ENCODE data around the gene TMEM201. TPM values are rescaled to one million over a fixed set of nuclear protein-coding genes. Genes with fewer than 3 reads are reported as not detected.

The TMEM201 gene
- total and polyA plus RNA-seq, 8 donors: 9.1 to 21.9 (median 17.0) TPM

- DNase-seq (no peak), ATAC-seq (no peak)
- Histone ChIP-seq H3K27ac (peak overlapping the region in 1 of 2 donors; percentile 96), H3K27me3 (peaks cover 8 to 48% of the 10 kb centered on the region in 2 donors), H3K36me3 (no peaks in the 10 kb centered on the region), H3K9me3 (no peaks in the 10 kb centered on the region), H3K4me3 (peak overlapping the region in 1 of 2 donors; percentile 70), H3K4me1 (peaks cover 6 to 74% of the 10 kb centered on the region in 2 donors)
- intact Hi-C loops (cut with DNase I): no loop called here
- no peak for TF ChIP-seq CTCF (IDR thresholded peaks at IDR 0.05)
Measured at GRCh38 chr1:9653210-9653490, 64.4 kb downstream of the TMEM201 start.

DNA sequence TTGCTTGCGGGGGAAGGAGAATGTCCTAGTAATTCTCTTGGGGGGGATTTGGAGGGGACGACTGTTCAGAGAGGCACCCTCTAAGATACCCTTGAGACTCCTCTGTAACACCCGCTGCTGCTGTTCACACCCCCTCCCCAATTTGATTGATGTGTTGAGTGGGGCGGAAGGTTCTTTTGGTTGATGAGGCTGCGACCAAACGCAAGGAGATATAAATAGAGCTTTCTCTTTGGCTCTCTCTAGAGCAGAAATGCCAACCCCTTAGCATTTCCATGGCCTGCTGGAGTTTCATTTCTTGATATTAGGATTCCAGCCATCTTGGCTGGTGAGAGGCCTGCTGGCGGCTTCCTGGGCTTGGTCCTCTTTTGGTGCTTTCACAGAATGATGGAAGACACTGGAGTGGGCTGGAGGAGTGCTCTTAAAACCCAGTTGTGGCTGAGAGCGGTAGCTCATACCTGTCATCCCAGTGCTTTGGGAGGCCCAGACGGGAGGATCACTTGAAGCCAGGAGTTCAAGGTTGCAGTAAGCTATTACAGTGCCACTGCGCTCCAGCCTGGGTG lies 64.9 kb downstream of the TMEM201 start:
- TF ChIP-seq CTCF (IDR thresholded peaks at IDR 0.05): no peak
- H3K9me3 ChIP-seq: no peaks in the 10 kb centered on the region
- intact Hi-C loops (cut with DNase I): no loop called here
- peak overlapping the region; percentile 48 to 96 for H3K27ac ChIP-seq
- peak overlapping the region in 1 of 2 donors; percentile 70 for H3K4me3 ChIP-seq
- no peaks in the 10 kb centered on the region for H3K36me3 ChIP-seq
- peaks cover 6 to 78% of the 10 kb centered on the region in 2 donors for H3K4me1 ChIP-seq
- DNase-seq (no peak), ATAC-seq (no peak)
- H3K27me3 ChIP-seq: peaks cover 8 to 48% of the 10 kb centered on the region in 2 donors

- DNase-seq: peak in 1 of 4 donors; percentile 81
- Histone ChIP-seq H3K9me3 (no peaks in the 10 kb centered on the region), H3K4me1 (peaks cover 7 to 85% of the 10 kb centered on the region in 2 donors), H3K4me3 (peak overlapping the region in 1 of 2 donors; percentile 70), H3K36me3 (no peaks in the 10 kb centered on the region), H3K27me3 (peaks cover 8 to 48% of the 10 kb centered on the region in 2 donors), H3K27ac (peak overlapping the region; percentile 48 to 96)
- TF ChIP-seq CTCF (IDR thresholded peaks at IDR 0.05): no peak
- ATAC-seq: peak; percentile 20
- intact Hi-C loops (cut with DNase I): no loop called here
Measured at GRCh38 chr1:9654051-9654833, 65.5 kb downstream of the TMEM201 start.

- Histone ChIP-seq H3K27me3 (peaks cover 8 to 46% of the 10 kb centered on the region in 2 donors), H3K36me3 (no peaks in the 10 kb centered on the region), H3K4me3 (peak overlapping the region in 1 of 2 donors; percentile 70), H3K27ac (peak overlapping the region in 1 of 2 donors; percentile 96), H3K9me3 (no peaks in the 10 kb centered on the region), H3K4me1 (peaks cover 11 to 93% of the 10 kb centered on the region in 2 donors)
- intact Hi-C loops (cut with DNase I): no loop called here
- no peak for ATAC-seq
- TF ChIP-seq CTCF (IDR thresholded peaks at IDR 0.05): no peak
- peak in 1 of 4 donors; percentile 32 for DNase-seq
Measured at GRCh38 chr1:9654834-9655723, 66.4 kb downstream of the TMEM201 start.
